Rectal smooth muscle tissue (tissue), 1 donor: Measurements from ENCODE around the gene KLF1.
A peak's percentile ranks its signal among the peaks of the same experiment; 100 is the strongest.

Experiments used
- H3K27ac ChIP-seq: one replicate; pipeline ENCODE4 v1.7.0; 2013; ENCODE audit warnings: low read depth, low read length, inconsistent platforms
- H3K27me3 ChIP-seq: one replicate; pipeline ENCODE4 v1.7.0; 2013; ENCODE audit warnings: low read length; ENCODE audit not compliant: control insufficient read depth, insufficient read depth
- H3K36me3 ChIP-seq: one replicate; pipeline ENCODE4 v1.7.0; 2013; ENCODE audit warnings: low read length; ENCODE audit not compliant: control insufficient read depth, insufficient read depth
- H3K4me1 ChIP-seq: one replicate; pipeline ENCODE4 v1.7.0; 2013; ENCODE audit warnings: low read length; ENCODE audit not compliant: control insufficient read depth, insufficient read depth
- H3K4me3 ChIP-seq: one replicate; pipeline ENCODE4 v1.7.0; 2013; ENCODE audit warnings: low read length
- H3K9ac ChIP-seq: one replicate; pipeline ENCODE4 v1.7.0; 2013; ENCODE audit warnings: low read length

The KLF1 gene

GRCh38 chr19:12834976-12835757 is 51.8 kb downstream of the KLF1 start:
- Histone ChIP-seq H3K4me1 (no peaks in the 10 kb centered on the region), H3K27me3 (peaks cover 37% of the 10 kb centered on the region), H3K36me3 (no peaks in the 10 kb centered on the region), H3K27ac (no peak overlapping the region), H3K9ac (no peak overlapping the region), H3K4me3 (no peak overlapping the region)

GRCh38 chr19:12834566-12834943 is 52.4 kb downstream of the KLF1 start, which contains the start of gene RTBDN:
Gene RTBDN, minus strand, starts transcription at chr19:12834579. Its CDS starts 4,600 bp downstream, at chr19:12829979.
- Histone ChIP-seq H3K36me3 (no peaks in the 10 kb centered on the region), H3K4me1 (no peaks in the 10 kb centered on the region), H3K27me3 (peaks cover 42% of the 10 kb centered on the region), H3K27ac (no peak within 1 kb of the TSS), H3K9ac (no peak within 1 kb of the TSS), H3K4me3 (peak within 1 kb of the TSS; percentile 19)
